ENCODE data around the gene JMJD4. TPM values are rescaled to one million over a fixed set of nuclear protein-coding genes. Genes with fewer than 3 reads are reported as not detected.

The JMJD4 gene
- total RNA-seq, 1 experiment from 2014 or later: 14.3 TPM

GRCh38 chr1:227730630-227731151 lies 4.4 kb downstream of the JMJD4 start:
- Histone ChIP-seq H3K27me3 (ENCODE audit: insufficient read depth, low read length) (no peaks in the 10 kb centered on the region), H3K79me2 (ENCODE audit: insufficient read depth, low read length) (peaks cover 31% of the 10 kb centered on the region), H2AFZ (ENCODE audit: low read depth, low read length, poor library complexity, severe bottlenecking) (no peak overlapping the region), H3K4me2 (ENCODE audit: low read length) (no peak overlapping the region), H3K36me3 (ENCODE audit: control insufficient read depth in 1 of 2, insufficient read depth in 2 of 2, low read length in 2 of 2) (peaks cover 3 to 16% of the 10 kb centered on the region in 2 experiments; a peak in 3 of 4 replicates), H3K9me2 (ENCODE audit: insufficient read depth) (no peaks in the 10 kb centered on the region), H3K9ac (ENCODE audit: low read length) (no peak overlapping the region), H3K4me1 (ENCODE audit: control insufficient read depth in 1 of 2, insufficient read depth in 2 of 2, low read length in 2 of 2) (peaks cover 11 to 42% of the 10 kb centered on the region in 2 experiments), H3K9me3 (ENCODE audit: control insufficient read depth in 1 of 2, insufficient read depth in 1 of 2, low read depth in 1 of 2, low read length in 2 of 2) (no peaks in the 10 kb centered on the region), H3K27ac (ENCODE audit: low read depth, low read length) (peak overlapping the region; percentile 15; the same call in 1 of the 2 replicates), H4K20me1 (ENCODE audit: insufficient read depth) (no peaks in the 10 kb centered on the region), H3K4me3 (replicated peaks in 1 of 2; ENCODE audit: low read depth in 1 of 2, low read length in 2 of 2) (no peak overlapping the region)
- no peak for TF ChIP-seq RAD21 (IDR thresholded peaks at IDR 0.05; ENCODE audit: low read depth)
- TF ChIP-seq MAX (IDR thresholded peaks at IDR 0.05): no peak
- no peak for TF ChIP-seq CTCF (IDR thresholded peaks at IDR 0.05 in 2 of 3, conservative IDR thresholded peaks at IDR 0.05 in 1 of 3; ENCODE audit: borderline replicate concordance in 1 of 3, insufficient read depth in 1 of 3, low read depth in 2 of 3, low read length in 2 of 3)
- no peak for TF ChIP-seq ELF1 (IDR thresholded peaks at IDR 0.05; ENCODE audit: borderline replicate concordance, low read depth)
- TF ChIP-seq POLR2AphosphoS5 (IDR thresholded peaks at IDR 0.05; ENCODE audit: low read depth, low read length): peak; percentile 6; the same call in 1 of the 2 replicates
- TF ChIP-seq JUND (IDR thresholded peaks at IDR 0.05): no peak
- TF ChIP-seq ZBTB33 (IDR thresholded peaks at IDR 0.05; ENCODE audit: extremely low read depth, insufficient replicate concordance, low read length): no peak
- RAD21 ChIA-PET (ENCODE audit: low non-redundant PET in 1 of 2, low total read pairs in 2 of 2, uncharacterized antibody in 2 of 2, unreplicated experiment in 2 of 2): no interaction called here
- ATAC-seq (no peak), DNase-seq (ENCODE audit: low read depth, low spot score) (no peak)
- POLR2A ChIA-PET: no interaction called here
- CTCF ChIA-PET: interaction anchor here (1.3 kb wide), 1 partner anchor 249 kb away, joined by 4 read pairs; no protein-coding TSS in a partner anchor
- intact Hi-C loops (cut with micrococcal nuclease): no loop called here
- BruUV-seq (replicated peaks): no TSS peak
